Measurements from ENCODE around the gene IVL. TPM values are rescaled to one million over a fixed set of nuclear protein-coding genes. Genes with fewer than 3 reads are reported as not detected.

IVL gene
- total RNA-seq, 1 experiment from 2014 or later, result not detected

DNA sequence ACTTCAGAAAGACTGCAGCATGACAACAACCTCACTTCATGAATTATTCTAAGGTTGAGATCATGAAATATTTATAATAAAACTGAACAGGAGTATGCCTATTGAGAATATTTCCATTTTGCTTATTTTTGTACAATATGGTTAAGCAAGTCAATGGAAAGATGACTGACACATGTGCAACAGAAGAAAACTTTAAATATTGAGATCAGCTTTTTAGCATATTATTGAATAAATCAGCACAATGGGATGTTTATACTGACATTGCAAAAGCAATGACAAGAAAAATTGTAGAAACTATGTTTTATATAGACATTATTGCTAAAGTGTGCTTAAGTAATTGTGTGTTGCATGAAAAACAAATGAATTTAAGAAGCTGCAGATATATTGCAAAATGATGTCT is 43.9 kb upstream of the IVL start:
- in situ Hi-C loops (cut with HindIII; ENCODE audit: low pct_unique_long_range_greater_than_20kb, low sequenced_read_pairs), result no loop called here
- TF ChIP-seq, protein P1, sequence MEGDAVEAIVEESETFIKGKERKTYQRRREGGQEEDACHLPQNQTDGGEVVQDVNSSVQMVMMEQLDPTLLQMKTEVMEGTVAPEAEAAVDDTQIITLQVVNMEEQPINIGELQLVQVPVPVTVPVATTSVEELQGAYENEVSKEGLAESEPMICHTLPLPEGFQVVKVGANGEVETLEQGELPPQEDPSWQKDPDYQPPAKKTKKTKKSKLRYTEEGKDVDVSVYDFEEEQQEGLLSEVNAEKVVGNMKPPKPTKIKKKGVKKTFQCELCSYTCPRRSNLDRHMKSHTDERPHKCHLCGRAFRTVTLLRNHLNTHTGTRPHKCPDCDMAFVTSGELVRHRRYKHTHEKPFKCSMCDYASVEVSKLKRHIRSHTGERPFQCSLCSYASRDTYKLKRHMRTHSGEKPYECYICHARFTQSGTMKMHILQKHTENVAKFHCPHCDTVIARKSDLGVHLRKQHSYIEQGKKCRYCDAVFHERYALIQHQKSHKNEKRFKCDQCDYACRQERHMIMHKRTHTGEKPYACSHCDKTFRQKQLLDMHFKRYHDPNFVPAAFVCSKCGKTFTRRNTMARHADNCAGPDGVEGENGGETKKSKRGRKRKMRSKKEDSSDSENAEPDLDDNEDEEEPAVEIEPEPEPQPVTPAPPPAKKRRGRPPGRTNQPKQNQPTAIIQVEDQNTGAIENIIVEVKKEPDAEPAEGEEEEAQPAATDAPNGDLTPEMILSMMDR (IDR thresholded peaks at IDR 0.05), result no peak
- no peak for TF ChIP-seq SIN3A (IDR thresholded peaks at IDR 0.05; ENCODE audit: borderline replicate concordance, insufficient read depth, low read depth, low read length)
- Histone ChIP-seq H3K9me3 (ENCODE audit: control insufficient read depth, insufficient read depth, low read depth, low read length) (no peaks in the 10 kb centered on the region), H3K27me3 (ENCODE audit: control insufficient read depth, insufficient read depth, low read length) (peaks cover 2% of the 10 kb centered on the region; the same call in 1 of the 2 replicates), H3K36me3 (ENCODE audit: control insufficient read depth, insufficient read depth, low read length) (no peaks in the 10 kb centered on the region), H3K4me1 (ENCODE audit: control insufficient read depth, insufficient read depth, low read length) (no peaks in the 10 kb centered on the region), H3K4me3 (ENCODE audit: low read depth in 2 of 2, low read length in 2 of 2) (no peak overlapping the region), H3K27ac (ENCODE audit: low read length) (no peak overlapping the region)
- DNase-seq (ENCODE audit: low read depth, low spot score) (no peak), ATAC-seq (no peak)
- BruUV-seq (replicated peaks), result no TSS peak
- intact Hi-C loops (cut with micrococcal nuclease; ENCODE audit: unreplicated experiment), result no loop called here
- CTCF ChIA-PET, result no interaction called here
- POLR2A ChIA-PET, result no interaction called here

DNA sequence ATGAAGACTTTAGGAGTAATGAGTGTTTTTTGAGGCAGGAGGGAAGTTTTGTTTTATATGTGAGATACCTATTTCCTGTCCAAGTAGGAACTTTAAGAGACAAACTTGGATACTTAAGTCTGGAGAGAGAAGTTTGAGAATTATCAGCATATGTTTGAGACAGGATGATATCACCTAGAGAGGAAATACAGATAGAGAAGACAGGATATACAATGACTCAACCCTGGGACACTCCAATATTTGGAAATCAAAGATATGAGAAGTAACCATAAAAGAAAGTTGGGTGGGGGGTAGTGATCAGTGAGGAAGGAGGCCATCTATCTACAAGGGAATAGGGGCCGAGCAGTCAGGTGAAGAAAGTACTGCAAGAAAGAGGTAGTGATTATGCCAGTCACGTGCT is 42.0 kb upstream of the IVL start:
- BruUV-seq (replicated peaks), result no TSS peak
- no peak overlapping the region for H3K4me3 ChIP-seq (ENCODE audit: low read depth in 2 of 2, low read length in 2 of 2)
- no peak overlapping the region for H3K27ac ChIP-seq (ENCODE audit: low read length)
- ChIA-PET CTCF (no interaction called here), POLR2A (no interaction called here)
- in situ Hi-C loops (cut with HindIII; ENCODE audit: low pct_unique_long_range_greater_than_20kb, low sequenced_read_pairs), result no loop called here
- no peak for DNase-seq (ENCODE audit: low read depth, low spot score)
- no peaks in the 10 kb centered on the region for H3K27me3 ChIP-seq (ENCODE audit: control insufficient read depth, insufficient read depth, low read length)
- no peaks in the 10 kb centered on the region for H3K36me3 ChIP-seq (ENCODE audit: control insufficient read depth, insufficient read depth, low read length)
- H3K9me3 ChIP-seq (ENCODE audit: control insufficient read depth, insufficient read depth, low read depth, low read length), result no peaks in the 10 kb centered on the region
- TF ChIP-seq, protein P2, sequence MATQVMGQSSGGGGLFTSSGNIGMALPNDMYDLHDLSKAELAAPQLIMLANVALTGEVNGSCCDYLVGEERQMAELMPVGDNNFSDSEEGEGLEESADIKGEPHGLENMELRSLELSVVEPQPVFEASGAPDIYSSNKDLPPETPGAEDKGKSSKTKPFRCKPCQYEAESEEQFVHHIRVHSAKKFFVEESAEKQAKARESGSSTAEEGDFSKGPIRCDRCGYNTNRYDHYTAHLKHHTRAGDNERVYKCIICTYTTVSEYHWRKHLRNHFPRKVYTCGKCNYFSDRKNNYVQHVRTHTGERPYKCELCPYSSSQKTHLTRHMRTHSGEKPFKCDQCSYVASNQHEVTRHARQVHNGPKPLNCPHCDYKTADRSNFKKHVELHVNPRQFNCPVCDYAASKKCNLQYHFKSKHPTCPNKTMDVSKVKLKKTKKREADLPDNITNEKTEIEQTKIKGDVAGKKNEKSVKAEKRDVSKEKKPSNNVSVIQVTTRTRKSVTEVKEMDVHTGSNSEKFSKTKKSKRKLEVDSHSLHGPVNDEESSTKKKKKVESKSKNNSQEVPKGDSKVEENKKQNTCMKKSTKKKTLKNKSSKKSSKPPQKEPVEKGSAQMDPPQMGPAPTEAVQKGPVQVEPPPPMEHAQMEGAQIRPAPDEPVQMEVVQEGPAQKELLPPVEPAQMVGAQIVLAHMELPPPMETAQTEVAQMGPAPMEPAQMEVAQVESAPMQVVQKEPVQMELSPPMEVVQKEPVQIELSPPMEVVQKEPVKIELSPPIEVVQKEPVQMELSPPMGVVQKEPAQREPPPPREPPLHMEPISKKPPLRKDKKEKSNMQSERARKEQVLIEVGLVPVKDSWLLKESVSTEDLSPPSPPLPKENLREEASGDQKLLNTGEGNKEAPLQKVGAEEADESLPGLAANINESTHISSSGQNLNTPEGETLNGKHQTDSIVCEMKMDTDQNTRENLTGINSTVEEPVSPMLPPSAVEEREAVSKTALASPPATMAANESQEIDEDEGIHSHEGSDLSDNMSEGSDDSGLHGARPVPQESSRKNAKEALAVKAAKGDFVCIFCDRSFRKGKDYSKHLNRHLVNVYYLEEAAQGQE (IDR thresholded peaks at IDR 0.05; ENCODE audit: insufficient read depth in 1 of 2, low read depth in 2 of 2, low read length in 1 of 2), result no peak
- no peak for TF ChIP-seq SIN3A (IDR thresholded peaks at IDR 0.05; ENCODE audit: borderline replicate concordance, insufficient read depth, low read depth, low read length)
- TF ChIP-seq POLR2AphosphoS5 (IDR thresholded peaks at IDR 0.05; ENCODE audit: low read depth, low read length), result no peak
- no peak for TF ChIP-seq TCF7L2 (IDR thresholded peaks at IDR 0.05; ENCODE audit: low read depth, low read length)
- TF ChIP-seq, protein P1 (IDR thresholded peaks at IDR 0.05), result no peak
- intact Hi-C loops (cut with micrococcal nuclease; ENCODE audit: unreplicated experiment), result loop anchor here (5.0 kb wide), 1 partner anchor 209 kb away; no protein-coding TSS in a partner anchor
- no peaks in the 10 kb centered on the region for H3K4me1 ChIP-seq (ENCODE audit: control insufficient read depth, insufficient read depth, low read length)
- ATAC-seq, result no peak

All from Panc1 (cell line).